HG03060 (cell line): ENCODE measurements around the gene LRRC37A3.
"Not testable (repeated sequence)": the region's sequence is repeated elsewhere in the genome, so short reads cannot be mapped to it uniquely, and the experiment has no call there.

Source experiments
- ATAC-seq: cut with Tn5 transposase; IDR thresholded peaks from one replicate; pipeline ENCODE4 v1.9.1; 2021; ENCODE audit warnings: low read depth, moderate number of reproducible peaks; ENCODE audit not compliant: unreplicated experiment

The LRRC37A3 gene

DNA sequence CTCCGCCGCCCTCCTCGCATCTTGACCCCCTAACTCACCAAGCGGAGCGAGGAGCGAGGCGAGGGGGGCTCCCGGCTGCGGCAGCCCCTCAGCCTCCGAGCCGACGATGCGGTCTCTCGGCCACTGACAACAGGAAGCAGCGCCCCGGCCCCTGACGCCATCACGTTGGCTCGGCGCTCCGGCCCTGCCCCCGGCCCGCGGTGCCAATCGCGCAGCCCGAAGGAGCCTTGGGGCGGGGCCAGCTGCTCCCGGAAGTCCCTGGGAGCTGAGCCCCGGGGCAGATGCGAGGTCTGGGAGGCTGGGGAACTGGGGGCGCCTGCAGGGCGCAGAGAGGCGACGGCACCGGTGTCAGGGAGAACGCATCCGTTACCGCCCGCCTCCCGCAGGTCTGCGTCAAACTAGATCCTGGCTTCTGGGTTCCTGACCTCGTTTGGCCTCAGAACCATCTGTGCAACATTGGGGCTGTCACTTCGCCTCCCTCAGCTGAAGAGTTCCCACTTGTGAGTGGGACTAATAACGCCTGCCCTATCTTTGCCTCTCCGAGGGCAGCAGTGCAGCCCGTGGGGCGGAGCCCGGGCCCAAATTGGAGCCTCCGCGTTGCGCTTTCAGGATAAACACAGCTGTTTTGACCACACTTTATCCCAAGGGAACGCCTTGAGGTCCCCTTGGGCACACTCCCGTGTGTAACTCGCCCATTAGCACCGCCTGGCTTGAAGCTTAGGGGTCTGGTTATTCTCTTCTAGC, 82.1 kb downstream of the LRRC37A3 start:
- ATAC-seq: peak; percentile 79

DNA sequence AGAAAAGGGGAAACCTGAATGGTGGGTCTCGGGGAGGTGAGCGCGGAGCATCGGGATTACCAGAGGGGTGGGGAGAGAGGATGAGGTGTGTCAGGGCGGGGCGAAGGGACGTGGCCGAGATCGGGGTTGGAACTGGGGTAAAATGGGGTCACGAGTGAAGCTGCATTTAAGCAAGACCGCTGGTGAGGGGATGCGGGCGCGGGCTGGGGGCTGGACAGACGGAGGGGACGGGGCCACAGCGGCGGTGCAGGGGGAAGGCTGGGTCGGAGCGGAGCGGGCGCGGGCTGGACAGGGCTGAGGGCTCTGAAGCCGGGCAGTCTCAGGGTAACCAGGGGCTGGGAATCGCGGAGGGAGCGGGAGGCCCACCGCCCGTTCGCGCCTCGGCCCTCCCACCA, 82.7 kb downstream of the LRRC37A3 start:
- ATAC-seq: not testable (repeated sequence)

DNA sequence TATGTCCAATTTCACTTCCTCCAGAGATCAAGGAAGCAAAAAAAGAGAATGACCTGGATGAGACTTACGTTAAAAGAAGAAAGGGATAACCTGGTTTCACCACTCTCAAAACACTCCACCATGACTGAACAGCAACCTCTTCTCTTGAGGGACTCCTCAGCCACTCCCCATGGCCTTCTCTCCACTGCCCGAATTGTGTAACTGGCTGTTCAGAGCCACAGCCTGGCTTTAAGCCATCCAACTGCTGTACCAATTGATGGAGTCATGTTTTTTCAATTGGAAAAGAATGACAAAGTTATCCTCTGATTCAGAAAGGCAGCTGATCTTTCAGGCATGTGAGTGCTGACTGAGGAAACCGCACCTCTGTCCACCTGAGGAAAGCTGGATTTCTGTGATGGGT, 85.2 kb downstream of the LRRC37A3 start:
- not testable (repeated sequence) for ATAC-seq

DNA sequence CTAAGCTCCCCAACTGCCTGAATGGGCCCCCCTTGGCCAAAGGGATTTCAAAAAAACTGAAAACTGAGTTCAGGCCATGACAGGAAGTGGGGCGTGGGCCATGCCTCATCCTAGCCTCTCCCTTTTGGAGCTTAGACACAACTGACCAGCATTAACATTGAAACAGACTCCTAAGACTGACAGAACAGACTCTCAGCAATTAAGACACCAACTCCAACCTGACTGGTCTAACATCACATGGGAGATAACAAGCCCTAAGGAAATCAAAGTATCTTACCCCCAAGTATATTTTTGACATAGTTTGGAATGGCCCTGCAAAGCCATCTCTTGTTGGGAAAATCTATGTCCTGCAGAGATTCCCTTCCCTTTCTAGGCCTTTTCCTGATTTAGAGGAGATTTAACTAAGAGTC, 88.6 kb downstream of the LRRC37A3 start:
- not testable (repeated sequence) for ATAC-seq

DNA sequence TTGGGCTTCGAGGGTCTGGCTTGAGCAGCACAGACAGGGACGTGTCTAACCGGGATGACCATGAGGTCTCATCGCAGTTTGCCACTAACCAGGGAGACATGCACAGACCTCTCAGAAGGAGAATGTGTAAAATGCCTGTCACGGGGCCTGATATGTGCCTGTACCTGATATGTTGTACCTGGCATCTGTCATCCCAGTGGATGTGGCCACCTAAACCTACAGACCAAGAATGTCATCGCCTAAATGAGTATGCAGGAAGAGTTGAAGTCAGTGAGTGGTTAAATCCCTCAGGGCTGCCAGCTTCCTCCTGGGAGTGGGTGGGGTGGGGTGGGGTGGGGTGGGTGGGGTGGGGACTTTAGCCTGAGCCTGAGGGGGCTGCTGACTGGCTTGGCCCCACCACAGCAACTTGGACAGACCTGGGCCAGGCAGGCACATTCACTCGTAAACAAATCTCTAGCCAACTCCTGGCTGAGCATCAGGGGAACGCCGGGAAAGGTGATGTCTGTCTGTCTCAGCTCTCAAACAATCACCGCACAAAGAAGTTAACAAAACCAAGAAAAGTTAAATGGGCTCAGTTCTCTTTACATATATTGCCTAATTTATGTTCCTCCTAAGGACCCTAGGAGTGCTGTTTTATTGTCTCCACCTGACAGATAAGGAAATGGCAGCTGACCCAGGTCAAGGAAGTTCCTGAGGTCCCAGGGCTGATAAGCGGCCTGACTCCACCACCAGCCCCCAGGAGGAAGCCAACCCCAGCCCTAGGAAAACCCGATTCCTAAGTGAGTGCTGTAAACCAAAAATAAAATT, 89.3 kb downstream of the LRRC37A3 start:
- not testable (repeated sequence) for ATAC-seq

DNA sequence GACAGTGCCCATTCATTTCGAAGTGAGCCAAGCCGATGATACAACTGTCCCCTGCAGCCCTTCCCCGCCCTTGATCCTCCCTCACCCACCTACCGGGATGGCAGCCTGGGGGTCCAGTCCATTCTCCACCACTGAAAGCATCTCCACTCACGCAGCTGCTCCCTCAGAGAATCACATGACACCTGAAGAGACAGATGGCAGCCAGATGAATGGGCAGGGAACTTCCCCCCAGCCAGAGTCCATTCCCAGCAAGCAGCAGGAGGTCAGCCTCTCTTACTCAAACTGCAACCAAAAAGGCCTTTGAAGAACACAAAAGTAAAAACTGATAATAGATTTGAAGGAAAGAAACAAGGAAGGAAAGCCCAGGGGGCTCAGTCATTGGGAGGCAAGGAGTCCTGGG, 90.2 kb downstream of the LRRC37A3 start:
- ATAC-seq: not testable (repeated sequence)

DNA sequence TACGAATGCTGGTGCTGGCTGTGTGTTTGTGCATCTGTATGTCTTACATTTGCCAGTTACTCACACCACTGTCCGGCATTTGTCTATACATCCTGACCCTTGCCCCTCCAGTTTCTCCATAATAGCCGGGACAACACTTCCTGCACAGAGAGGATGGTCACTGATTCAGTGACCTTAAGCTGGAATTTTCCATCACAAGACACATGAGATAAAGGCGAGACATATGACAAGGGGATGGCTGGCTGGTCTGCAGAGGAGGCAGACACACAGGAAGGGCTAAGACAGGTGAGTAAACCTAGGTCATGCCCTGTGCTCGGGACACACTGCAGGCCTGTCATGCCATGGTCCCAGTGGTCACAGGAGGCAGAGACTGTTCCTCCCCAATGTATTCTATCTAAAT, 100.4 kb downstream of the LRRC37A3 start:
- not testable (repeated sequence) for ATAC-seq

DNA sequence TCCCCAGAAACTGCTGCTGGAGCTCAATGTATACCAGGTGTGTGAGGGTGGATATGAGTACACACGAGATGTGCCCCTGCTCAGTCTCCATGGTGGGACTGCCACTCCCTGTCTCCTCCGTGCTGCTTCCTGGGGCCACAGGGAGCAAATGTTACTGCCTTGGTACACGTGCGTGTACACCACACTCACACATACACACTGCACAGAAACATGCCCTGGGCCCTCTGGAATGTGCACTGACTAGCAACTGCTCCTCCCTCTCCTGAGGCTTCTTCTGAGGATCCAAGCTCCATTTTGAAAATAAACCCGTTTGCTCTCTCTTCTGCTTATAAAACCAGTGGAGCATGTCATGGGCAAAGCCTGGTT, 103.5 kb downstream of the LRRC37A3 start:
- not testable (repeated sequence) for ATAC-seq

DNA sequence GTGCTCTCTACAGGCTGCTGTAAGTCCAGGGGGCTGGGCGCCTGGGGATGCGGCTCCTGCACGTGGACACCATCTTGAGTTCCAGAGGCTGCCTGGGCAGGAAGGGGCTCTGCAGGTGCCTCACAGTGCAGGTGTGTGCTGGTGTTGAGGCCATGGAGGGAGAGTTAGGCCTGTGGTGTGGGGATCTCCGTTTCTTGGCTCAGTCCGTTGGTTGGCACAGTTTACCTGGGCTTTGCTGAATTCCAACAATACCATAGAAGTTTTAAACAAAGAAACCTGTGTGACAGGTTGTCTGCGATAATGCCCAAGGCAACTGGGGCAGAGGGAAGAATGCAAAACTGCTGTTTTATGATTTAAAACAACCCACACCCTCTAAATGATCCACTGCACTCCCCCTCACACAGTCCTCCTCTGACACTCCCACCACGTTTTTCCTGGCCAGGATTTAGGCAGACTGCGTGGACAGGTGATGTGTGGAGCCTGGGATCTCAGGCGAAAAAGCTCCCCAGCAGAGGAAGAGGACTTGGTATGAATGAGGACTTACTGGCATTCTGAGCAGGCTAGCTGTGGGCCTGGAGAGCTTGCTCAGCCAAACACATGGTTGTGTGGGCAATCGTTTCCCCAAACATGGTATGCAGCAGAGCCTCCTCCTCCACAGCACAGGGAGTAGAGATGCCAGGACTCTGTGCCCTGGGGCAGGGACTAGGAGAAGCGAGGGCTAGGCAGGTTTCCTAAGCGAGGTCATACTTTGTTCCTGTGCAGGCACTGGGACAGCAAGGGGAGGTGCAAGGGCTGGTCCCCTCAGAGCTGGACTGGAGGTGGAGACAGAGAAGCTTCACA, 104.1 kb downstream of the LRRC37A3 start:
- ATAC-seq: not testable (repeated sequence)

DNA sequence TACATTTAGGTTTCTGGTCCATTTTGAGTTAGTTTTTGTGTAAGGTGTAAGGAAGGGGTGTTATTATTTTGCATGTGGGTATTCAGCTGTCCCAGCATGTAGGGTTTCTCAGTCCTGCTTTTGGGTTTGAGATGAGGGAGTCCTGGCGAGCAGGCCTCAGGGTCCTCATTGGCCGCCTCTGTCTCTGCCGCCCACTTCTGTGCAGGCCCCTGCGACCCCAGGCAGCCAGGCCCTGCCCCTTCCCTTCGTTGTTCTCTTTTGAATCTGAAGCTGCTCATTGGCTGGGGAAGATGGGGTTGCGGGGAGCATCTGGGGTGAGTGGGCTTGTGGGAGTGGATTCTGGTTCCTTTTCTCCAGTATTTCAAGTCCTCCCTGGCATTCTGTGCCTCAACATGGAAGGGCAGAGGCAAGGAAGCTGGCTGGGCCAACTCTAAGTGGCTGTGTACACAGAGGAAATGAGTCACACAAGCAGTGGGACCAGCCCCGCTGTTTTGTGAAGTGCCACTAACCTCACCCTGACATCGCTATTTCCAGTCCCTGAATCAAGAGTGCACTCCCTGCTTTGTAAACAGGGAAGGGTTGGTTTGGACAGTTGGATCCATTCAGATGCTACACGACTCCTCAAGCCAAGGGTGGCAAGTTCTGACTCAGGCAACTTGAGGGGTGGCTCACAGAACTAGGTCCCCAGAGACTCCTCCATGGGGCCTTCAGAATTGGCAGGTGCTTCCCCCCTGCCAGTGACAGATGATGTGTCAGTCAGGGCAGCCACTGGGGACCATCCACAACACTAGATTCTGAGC, 110.9 kb downstream of the LRRC37A3 start:
- ATAC-seq: peak; percentile 77
